CD4-positive, alpha-beta T cell (primary cell): ENCODE results near the gene REXO1. TPM values are rescaled to one million over a fixed set of nuclear protein-coding genes. Genes with fewer than 3 reads are reported as not detected.

Source experiments
- ATAC-seq: fragments of 200-7000 bp; cut with Tn5 transposase; one replicate; pipeline ENCODE4 v1.10.0; 2022; ENCODE audit warnings: mild to moderate bottlenecking; ENCODE audit not compliant: poor library complexity
- CTCF ChIA-PET: fragments of 350-600 bp; sonication (Branson Sonifier 250); formaldehyde crosslinking; loops from one replicate; lab custom pipeline; 2021; ENCODE audit warnings: antibody characterized with exemption, inconsistent platforms; lab: Charles Lee
- POLR2A ChIA-PET: fragments of 350-600 bp; sonication (Branson Sonifier 250); formaldehyde crosslinking; loops from one replicate; lab custom pipeline; 2021; ENCODE audit warnings: antibody characterized with exemption, inconsistent platforms; lab: Charles Lee
- DNase-seq, 14 experiments: peaks; one replicate each; pipeline ENCODE4 v3.0.0-alpha.2; 2013 to 2020; ENCODE audit warnings: mixed read lengths in 2 of 14
- H3K27ac ChIP-seq, 2 donors: one replicate each; pipeline versions ENCODE4 v1.5.1 to v1.7.0; 2013; ENCODE audit warnings: low read length in 2 of 2, low read depth in 1 of 2, mild to moderate bottlenecking in 1 of 2
- H3K27me3 ChIP-seq, 2 experiments: 1 replicate in 1 of 2; 2 replicates in 1 of 2; pipeline versions ENCODE4 v1.6.1 to v1.7.0; 2013; ENCODE audit warnings: low read length in 2 of 2, control low read depth in 1 of 2, mild to moderate bottlenecking in 1 of 2, moderate library complexity in 1 of 2; ENCODE audit not compliant: insufficient read depth in 2 of 2, control insufficient read depth in 1 of 2
- H3K36me3 ChIP-seq: one replicate; pipeline ENCODE4 v1.6.1; 2013; ENCODE audit warnings: low read length, control low read depth; ENCODE audit not compliant: insufficient read depth
- H3K4me1 ChIP-seq: one replicate; pipeline ENCODE4 v1.6.1; 2013; ENCODE audit warnings: low read length, control low read depth; ENCODE audit not compliant: insufficient read depth
- H3K4me3 ChIP-seq: one replicate; pipeline ENCODE4 v1.5.1; 2013; ENCODE audit warnings: mild to moderate bottlenecking, low read length, moderate library complexity
- H3K9me3 ChIP-seq, 2 experiments: 1 replicate in 1 of 2; 2 replicates in 1 of 2; pipeline versions ENCODE4 v1.6.1 to v1.7.0; 2013; ENCODE audit warnings: low read length in 2 of 2, mild to moderate bottlenecking in 2 of 2, control low read depth in 1 of 2, moderate library complexity in 1 of 2; ENCODE audit not compliant: control insufficient read depth in 1 of 2, insufficient read depth in 1 of 2
- H3K27ac Mint-ChIP-seq: one replicate; pipeline ENCODE4 v1.8.0; 2020; ENCODE audit warnings: mixed read lengths
- H3K27me3 Mint-ChIP-seq: one replicate; pipeline ENCODE4 v1.8.0; 2021; ENCODE audit warnings: mixed read lengths
- H3K36me3 Mint-ChIP-seq: one replicate; pipeline ENCODE4 v1.8.0; 2021; ENCODE audit warnings: low read depth, mixed read lengths
- H3K4me1 Mint-ChIP-seq: one replicate; pipeline ENCODE4 v1.8.0; 2021; ENCODE audit warnings: low read depth, mixed read lengths
- H3K4me3 Mint-ChIP-seq: one replicate; pipeline ENCODE4 v1.8.0; 2020; ENCODE audit warnings: mild to moderate bottlenecking, mixed read lengths
- H3K9me3 Mint-ChIP-seq: one replicate; pipeline ENCODE4 v1.8.0; 2020; ENCODE audit warnings: mixed read lengths
- intact Hi-C, 2 experiments: fragments of 100-400 bp; cut with DNase I in 1 of 2; cut with micrococcal nuclease in 1 of 2; formaldehyde crosslinking; loops; one replicate each; pipeline versions ENCODE4 v1.15.1 to v1.9.0; 2023 to 2025; cut with DNase I, micrococcal nuclease
- total RNA-seq, 174 experiments: library from RNA in 2 of 174; stranded (reverse) in 2 of 174; gene quantifications; one replicate each; pipeline ENCODE4 v1.2.3 and lab custom pipeline; 2021 to 2026
- TF ChIP-seq, protein P1 (sequence below): fragments of 200-600 bp; IDR thresholded peaks from one replicate; pipeline ENCODE4 v1.8.0; 2022; ENCODE audit warnings: antibody characterized with exemption, mild to moderate bottlenecking

The REXO1 gene
- total RNA-seq, 2 experiments from 2014 or later: 106 to 114 TPM

DNA sequence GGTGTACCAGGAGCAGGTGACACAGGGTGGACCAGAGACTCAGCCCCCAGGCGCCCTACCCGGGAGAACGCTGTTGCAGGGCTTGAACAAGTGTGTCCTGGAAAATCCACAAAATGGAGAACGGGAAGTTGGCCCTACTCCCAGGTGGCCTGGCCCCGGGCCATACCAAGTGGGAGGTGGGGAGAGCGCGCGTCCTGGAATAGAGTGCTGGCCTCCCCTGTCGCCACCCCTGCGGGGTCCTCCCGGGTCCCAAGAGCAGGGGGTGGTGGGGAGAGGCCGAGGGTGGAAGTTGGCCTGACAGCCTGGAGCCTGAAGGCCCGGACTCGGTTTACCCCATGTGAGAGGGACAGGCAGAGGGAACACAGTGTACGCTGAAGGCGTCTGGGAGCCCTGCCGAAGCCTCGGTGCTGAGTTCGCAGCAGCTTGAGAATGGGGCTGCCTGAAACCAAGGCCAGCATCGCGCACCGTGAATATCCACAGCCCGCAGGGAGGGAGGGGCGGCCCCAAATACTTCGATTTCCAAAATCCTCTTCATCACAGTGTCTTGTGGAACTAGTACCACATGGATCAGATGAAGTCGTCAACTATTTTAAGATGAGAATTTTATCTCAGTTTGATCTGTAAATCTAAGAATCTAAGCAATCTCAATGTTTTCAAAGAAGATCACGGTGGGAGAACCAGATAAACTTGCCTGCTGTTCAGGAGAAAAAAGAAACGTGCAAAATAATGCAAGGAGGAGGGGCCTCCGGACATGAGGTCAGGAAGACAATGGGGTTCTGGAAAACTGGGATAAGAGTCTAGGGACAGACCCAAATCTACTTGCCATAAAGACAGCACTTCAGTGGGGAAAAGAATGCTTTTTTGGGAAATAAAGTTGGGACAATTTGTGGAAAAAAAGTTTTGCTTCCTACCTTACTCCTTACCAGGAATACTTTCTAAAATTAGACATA lies 25.5 kb upstream of the REXO1 start:
- H3K4me3 Mint-ChIP-seq: peak overlapping the region; percentile 91
- H3K27ac ChIP-seq: peak overlapping the region; percentile 2 to 93

DNA sequence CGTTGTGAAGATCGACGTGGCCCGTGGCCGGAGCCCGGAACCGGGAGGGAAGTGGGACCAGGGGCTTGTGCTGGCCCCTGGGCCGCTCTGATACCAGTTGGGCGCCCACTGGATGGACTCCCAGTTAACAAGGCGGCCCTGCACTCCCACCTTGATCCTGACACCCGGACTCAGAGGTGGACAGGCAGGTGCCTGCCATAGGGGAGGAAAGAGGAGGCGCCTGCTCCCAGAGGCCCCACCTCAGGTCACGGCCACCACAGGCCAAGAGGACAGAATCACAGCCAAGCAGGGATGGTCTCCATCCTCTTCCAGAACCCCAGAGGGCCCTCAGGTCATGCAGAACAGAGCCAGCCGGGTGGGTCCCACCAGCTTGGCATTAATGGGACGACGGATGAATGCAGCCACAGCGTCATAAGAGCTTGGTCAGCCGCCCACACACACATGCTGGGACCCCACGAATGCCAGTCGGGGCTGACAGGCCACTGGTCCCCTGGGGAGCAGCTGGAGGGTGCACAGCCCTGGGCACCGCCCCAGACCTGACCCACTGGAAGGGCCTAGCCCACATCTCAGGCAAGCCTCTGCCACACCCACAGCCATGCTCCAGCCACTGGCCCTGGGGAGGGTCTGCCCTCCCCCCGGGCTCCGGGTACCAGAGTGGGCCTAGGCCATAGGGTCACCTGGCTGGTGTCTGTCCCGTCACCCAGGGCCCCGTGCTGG lies 24.7 kb upstream of the REXO1 start:
- H3K27ac Mint-ChIP-seq: peak overlapping the region; percentile 27
- H3K27ac ChIP-seq: no peak overlapping the region
- peak overlapping the region; percentile 51 for H3K4me3 Mint-ChIP-seq
- H3K36me3 ChIP-seq: peaks cover 28% of the 10 kb centered on the region
- intact Hi-C loops: no loop called here
- H3K27me3 Mint-ChIP-seq: no peaks in the 10 kb centered on the region
- TF ChIP-seq, protein P1, sequence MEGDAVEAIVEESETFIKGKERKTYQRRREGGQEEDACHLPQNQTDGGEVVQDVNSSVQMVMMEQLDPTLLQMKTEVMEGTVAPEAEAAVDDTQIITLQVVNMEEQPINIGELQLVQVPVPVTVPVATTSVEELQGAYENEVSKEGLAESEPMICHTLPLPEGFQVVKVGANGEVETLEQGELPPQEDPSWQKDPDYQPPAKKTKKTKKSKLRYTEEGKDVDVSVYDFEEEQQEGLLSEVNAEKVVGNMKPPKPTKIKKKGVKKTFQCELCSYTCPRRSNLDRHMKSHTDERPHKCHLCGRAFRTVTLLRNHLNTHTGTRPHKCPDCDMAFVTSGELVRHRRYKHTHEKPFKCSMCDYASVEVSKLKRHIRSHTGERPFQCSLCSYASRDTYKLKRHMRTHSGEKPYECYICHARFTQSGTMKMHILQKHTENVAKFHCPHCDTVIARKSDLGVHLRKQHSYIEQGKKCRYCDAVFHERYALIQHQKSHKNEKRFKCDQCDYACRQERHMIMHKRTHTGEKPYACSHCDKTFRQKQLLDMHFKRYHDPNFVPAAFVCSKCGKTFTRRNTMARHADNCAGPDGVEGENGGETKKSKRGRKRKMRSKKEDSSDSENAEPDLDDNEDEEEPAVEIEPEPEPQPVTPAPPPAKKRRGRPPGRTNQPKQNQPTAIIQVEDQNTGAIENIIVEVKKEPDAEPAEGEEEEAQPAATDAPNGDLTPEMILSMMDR: no peak
- ATAC-seq (no peak), DNase-seq (no peak)
- no peaks in the 10 kb centered on the region for H3K9me3 ChIP-seq
- no peaks in the 10 kb centered on the region for H3K27me3 ChIP-seq
- ChIA-PET CTCF (interaction anchor here (0.6 kb wide), 1 partner anchor 30 kb away, joined by 3 read pairs; no protein-coding TSS in a partner anchor), POLR2A (no interaction called here)
- H3K9me3 Mint-ChIP-seq: no peaks in the 10 kb centered on the region
- no peak overlapping the region for H3K4me3 ChIP-seq
- H3K4me1 Mint-ChIP-seq: peaks cover 26% of the 10 kb centered on the region
- peaks cover 38% of the 10 kb centered on the region for H3K36me3 Mint-ChIP-seq
- H3K4me1 ChIP-seq: peaks cover 38% of the 10 kb centered on the region

More for the DNA sequence above, 25.5 kb upstream of the REXO1 start:
- H3K36me3 ChIP-seq: peaks cover 28% of the 10 kb centered on the region
- ChIA-PET POLR2A (interaction anchor here (3.4 kb wide), 1 partner anchor 8 kb away, joined by 41 read pairs; no protein-coding TSS in a partner anchor), CTCF (interaction anchor here (0.8 to 2.7 kb wide), 4 partner anchors 9 to 57 kb away, joined by 3 to 23 read pairs (median 3); partner anchors contain the start of genes ADAT3 and SCAMP4)
- Mint-ChIP-seq H3K9me3 (no peaks in the 10 kb centered on the region), H3K4me1 (peaks cover 23% of the 10 kb centered on the region), H3K27me3 (no peaks in the 10 kb centered on the region), H3K36me3 (peaks cover 34% of the 10 kb centered on the region), H3K27ac (peak overlapping the region; percentile 91)
- H3K4me3 ChIP-seq: peak overlapping the region; percentile 98
- peak in 1 of 14 experiments; percentile 36 for DNase-seq
- peaks cover 38% of the 10 kb centered on the region for H3K4me1 ChIP-seq
- no peaks in the 10 kb centered on the region for H3K9me3 ChIP-seq
- H3K27me3 ChIP-seq: no peaks in the 10 kb centered on the region
- ATAC-seq: no peak
- TF ChIP-seq, protein P1: no peak
- intact Hi-C loops: loop anchor here in 1 of 2 experiments (1.0 to 2.0 kb wide), 2 partner anchors 9 to 31 kb away; partner anchors contain the start of genes ADAT3 and SCAMP4

DNA sequence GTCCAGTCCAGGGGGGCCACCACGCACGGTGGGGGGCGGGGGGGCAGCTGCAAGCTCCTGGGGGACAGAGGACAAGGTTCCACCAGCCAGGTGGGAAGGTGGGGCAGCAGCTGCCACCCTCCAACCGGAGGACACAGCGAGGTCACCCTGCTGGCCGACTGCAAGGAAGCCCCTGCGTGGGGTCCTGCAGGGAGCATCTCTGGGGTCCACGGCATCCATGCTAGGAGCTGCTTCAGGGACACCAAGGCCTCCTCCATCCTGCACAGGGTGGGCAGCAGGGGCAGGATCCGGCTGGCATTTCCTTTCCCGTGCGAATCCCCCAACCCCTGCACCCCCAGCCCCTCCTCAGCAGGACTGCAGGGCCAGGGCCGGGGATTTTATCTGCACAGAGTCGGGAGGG lies 23.3 kb upstream of the REXO1 start:
- Mint-ChIP-seq H3K4me3 (no peak overlapping the region), H3K27me3 (no peaks in the 10 kb centered on the region), H3K36me3 (peaks cover 45% of the 10 kb centered on the region), H3K27ac (no peak overlapping the region), H3K4me1 (peaks cover 31% of the 10 kb centered on the region), H3K9me3 (no peaks in the 10 kb centered on the region)
- Histone ChIP-seq H3K36me3 (peaks cover 28% of the 10 kb centered on the region), H3K4me3 (no peak overlapping the region), H3K27ac (no peak overlapping the region), H3K27me3 (no peaks in the 10 kb centered on the region), H3K9me3 (no peaks in the 10 kb centered on the region), H3K4me1 (peaks cover 36% of the 10 kb centered on the region)
- intact Hi-C loops: no loop called here
- POLR2A ChIA-PET: no interaction called here
- TF ChIP-seq, protein P1: no peak
- ATAC-seq (no peak), DNase-seq (no peak)
- CTCF ChIA-PET: no interaction called here
